ENCODE results near the gene REEP2.
A peak's percentile ranks its signal among the peaks of the same experiment; 100 is the strongest.

- TF ChIP-seq POLR2A (IDR thresholded peaks at IDR 0.05): peak in 2 of 3 donors; percentile 17 to 59
- no peak for TF ChIP-seq CTCF (IDR thresholded peaks at IDR 0.05)
Measured at GRCh38 chr5:138468133-138468965, 29.5 kb downstream of the REEP2 start.
